ENCODE measurements around the gene GMPPA. TPM values are rescaled to one million over a fixed set of nuclear protein-coding genes. Genes with fewer than 3 reads are reported as not detected.
A peak's percentile ranks its signal among the peaks of the same experiment; 100 is the strongest.

The GMPPA gene
- total and polyA plus RNA-seq, 9 of the 15 experiments (the other 6 are each of a cell fraction or from before 2014, with no cell fraction given): 7.0 to 101 (median 66.7) TPM

DNA sequence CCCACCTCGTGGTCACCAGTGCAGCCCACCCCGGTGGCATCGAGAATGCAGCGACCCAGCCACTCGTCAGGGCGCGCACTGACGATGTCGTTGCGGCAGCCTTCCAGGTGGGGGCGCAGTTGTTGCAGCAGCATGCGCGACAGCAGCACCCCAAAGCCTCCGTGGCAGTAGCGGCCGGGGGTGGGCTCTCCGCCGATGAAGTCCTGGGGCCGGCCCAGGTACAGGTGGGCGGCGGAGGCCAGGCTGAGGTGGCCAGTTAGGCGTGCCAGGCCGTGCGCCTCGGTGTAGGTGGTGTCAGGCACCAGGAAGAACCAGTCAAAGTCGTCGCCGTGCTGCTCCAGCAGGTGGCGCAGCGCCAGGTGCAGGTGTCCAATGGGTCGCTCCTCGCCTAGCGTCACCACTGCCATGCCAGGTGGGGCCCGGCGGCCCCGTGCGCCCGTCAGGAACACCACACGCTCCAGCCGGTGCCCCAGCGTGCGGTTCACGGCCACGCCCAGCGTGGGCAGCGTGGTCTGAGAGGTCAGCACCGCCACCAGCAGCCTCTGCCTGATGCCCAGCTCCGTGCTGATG, 43.0 kb downstream of the GMPPA start (continued):
- TF ChIP-seq, protein P1, sequence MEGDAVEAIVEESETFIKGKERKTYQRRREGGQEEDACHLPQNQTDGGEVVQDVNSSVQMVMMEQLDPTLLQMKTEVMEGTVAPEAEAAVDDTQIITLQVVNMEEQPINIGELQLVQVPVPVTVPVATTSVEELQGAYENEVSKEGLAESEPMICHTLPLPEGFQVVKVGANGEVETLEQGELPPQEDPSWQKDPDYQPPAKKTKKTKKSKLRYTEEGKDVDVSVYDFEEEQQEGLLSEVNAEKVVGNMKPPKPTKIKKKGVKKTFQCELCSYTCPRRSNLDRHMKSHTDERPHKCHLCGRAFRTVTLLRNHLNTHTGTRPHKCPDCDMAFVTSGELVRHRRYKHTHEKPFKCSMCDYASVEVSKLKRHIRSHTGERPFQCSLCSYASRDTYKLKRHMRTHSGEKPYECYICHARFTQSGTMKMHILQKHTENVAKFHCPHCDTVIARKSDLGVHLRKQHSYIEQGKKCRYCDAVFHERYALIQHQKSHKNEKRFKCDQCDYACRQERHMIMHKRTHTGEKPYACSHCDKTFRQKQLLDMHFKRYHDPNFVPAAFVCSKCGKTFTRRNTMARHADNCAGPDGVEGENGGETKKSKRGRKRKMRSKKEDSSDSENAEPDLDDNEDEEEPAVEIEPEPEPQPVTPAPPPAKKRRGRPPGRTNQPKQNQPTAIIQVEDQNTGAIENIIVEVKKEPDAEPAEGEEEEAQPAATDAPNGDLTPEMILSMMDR (IDR thresholded peaks at IDR 0.05 in 2 of 3, conservative IDR thresholded peaks at IDR 0.05 in 1 of 3; ENCODE audit: insufficient read depth in 2 of 3, low read depth in 1 of 3, low read length in 3 of 3): peak; percentile 68 to 97 (median 90)
- TF ChIP-seq CC2D1A (IDR thresholded peaks at IDR 0.05): no peak
- no peak for TF ChIP-seq ZNF41 (CRISPR knock-in tag; conservative IDR thresholded peaks at IDR 0.05)
- no peak for TF ChIP-seq SMAD2 (IDR thresholded peaks at IDR 0.05; ENCODE audit: low read depth, low read length)
- no peak for TF ChIP-seq SAFB2 (IDR thresholded peaks at IDR 0.05; ENCODE audit: borderline replicate concordance, low read depth, low read length, severe bottlenecking)
- TF ChIP-seq PYGO2 (tag; IDR thresholded peaks at IDR 0.05): no peak
- TF ChIP-seq FOXP1 (CRISPR knock-in tag; IDR thresholded peaks at IDR 0.05): peak; percentile 88
- TF ChIP-seq HMG20A (CRISPR knock-in tag; conservative IDR thresholded peaks at IDR 0.05): no peak
- TF ChIP-seq, protein P2, sequence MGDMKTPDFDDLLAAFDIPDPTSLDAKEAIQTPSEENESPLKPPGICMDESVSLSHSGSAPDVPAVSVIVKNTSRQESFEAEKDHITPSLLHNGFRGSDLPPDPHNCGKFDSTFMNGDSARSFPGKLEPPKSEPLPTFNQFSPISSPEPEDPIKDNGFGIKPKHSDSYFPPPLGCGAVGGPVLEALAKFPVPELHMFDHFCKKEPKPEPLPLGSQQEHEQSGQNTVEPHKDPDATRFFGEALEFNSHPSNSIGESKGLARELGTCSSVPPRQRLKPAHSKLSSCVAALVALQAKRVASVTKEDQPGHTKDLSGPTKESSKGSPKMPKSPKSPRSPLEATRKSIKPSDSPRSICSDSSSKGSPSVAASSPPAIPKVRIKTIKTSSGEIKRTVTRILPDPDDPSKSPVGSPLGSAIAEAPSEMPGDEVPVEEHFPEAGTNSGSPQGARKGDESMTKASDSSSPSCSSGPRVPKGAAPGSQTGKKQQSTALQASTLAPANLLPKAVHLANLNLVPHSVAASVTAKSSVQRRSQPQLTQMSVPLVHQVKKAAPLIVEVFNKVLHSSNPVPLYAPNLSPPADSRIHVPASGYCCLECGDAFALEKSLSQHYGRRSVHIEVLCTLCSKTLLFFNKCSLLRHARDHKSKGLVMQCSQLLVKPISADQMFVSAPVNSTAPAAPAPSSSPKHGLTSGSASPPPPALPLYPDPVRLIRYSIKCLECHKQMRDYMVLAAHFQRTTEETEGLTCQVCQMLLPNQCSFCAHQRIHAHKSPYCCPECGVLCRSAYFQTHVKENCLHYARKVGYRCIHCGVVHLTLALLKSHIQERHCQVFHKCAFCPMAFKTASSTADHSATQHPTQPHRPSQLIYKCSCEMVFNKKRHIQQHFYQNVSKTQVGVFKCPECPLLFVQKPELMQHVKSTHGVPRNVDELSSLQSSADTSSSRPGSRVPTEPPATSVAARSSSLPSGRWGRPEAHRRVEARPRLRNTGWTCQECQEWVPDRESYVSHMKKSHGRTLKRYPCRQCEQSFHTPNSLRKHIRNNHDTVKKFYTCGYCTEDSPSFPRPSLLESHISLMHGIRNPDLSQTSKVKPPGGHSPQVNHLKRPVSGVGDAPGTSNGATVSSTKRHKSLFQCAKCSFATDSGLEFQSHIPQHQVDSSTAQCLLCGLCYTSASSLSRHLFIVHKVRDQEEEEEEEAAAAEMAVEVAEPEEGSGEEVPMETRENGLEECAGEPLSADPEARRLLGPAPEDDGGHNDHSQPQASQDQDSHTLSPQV (IDR thresholded peaks at IDR 0.05): peak; percentile 88
- TF ChIP-seq SIN3B (IDR thresholded peaks at IDR 0.05; ENCODE audit: low read depth): peak; percentile 73; the same call in 1 of the 2 replicates
- TF ChIP-seq, protein P3, sequence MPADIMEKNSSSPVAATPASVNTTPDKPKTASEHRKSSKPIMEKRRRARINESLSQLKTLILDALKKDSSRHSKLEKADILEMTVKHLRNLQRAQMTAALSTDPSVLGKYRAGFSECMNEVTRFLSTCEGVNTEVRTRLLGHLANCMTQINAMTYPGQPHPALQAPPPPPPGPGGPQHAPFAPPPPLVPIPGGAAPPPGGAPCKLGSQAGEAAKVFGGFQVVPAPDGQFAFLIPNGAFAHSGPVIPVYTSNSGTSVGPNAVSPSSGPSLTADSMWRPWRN (IDR thresholded peaks at IDR 0.05; ENCODE audit: low read depth): no peak
- TF ChIP-seq CBX5 (IDR thresholded peaks at IDR 0.05; ENCODE audit: borderline replicate concordance, low read depth): 0 out of 2 replicates have a peak, but pooled peaks have one; percentile 39
- TF ChIP-seq L3MBTL2 (IDR thresholded peaks at IDR 0.05): peak; percentile 80; the same call in 1 of the 2 replicates
- TF ChIP-seq CEBPB (tag; IDR thresholded peaks at IDR 0.05): no peak
- TF ChIP-seq, protein P4, sequence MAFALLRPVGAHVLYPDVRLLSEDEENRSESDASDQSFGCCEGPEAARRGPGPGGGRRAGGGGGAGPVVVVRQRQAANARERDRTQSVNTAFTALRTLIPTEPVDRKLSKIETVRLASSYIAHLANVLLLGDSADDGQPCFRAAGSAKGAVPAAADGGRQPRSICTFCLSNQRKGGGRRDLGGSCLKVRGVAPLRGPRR (CRISPR knock-in tag; IDR thresholded peaks at IDR 0.05): no peak
- TF ChIP-seq HLTF (IDR thresholded peaks at IDR 0.05): 0 out of 2 replicates have a peak, but pooled peaks have one; percentile 73
- TF ChIP-seq, protein P5, sequence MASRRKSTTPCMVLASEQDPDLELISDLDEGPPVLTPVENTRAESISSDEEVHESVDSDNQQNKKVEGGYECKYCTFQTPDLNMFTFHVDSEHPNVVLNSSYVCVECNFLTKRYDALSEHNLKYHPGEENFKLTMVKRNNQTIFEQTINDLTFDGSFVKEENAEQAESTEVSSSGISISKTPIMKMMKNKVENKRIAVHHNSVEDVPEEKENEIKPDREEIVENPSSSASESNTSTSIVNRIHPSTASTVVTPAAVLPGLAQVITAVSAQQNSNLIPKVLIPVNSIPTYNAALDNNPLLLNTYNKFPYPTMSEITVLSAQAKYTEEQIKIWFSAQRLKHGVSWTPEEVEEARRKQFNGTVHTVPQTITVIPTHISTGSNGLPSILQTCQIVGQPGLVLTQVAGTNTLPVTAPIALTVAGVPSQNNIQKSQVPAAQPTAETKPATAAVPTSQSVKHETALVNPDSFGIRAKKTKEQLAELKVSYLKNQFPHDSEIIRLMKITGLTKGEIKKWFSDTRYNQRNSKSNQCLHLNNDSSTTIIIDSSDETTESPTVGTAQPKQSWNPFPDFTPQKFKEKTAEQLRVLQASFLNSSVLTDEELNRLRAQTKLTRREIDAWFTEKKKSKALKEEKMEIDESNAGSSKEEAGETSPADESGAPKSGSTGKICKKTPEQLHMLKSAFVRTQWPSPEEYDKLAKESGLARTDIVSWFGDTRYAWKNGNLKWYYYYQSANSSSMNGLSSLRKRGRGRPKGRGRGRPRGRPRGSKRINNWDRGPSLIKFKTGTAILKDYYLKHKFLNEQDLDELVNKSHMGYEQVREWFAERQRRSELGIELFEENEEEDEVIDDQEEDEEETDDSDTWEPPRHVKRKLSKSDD (conservative IDR thresholded peaks at IDR 0.05; ENCODE audit: low read length): no peak
- TF ChIP-seq SMC3 (conservative IDR thresholded peaks at IDR 0.05; ENCODE audit: insufficient read depth, low read depth, low read length): peak; percentile 62
- TF ChIP-seq MTA3 (IDR thresholded peaks at IDR 0.05; ENCODE audit: borderline replicate concordance): peak; percentile 88; the same call in 1 of the 2 replicates

Data from K562 (cell line).